Activated T-cell treated with anti-CD3 and anti-CD28 coated beads for 48 hours (primary cell): ENCODE measurements around the gene SGTB.
"Not testable (repeated sequence)": the region's sequence is repeated elsewhere in the genome, so short reads cannot be mapped to it uniquely, and the experiment has no call there.

Source experiments
- DNase-seq: peaks from one replicate; pipeline ENCODE4 v3.0.0-alpha.2; 2020; ENCODE audit warnings: low read depth

Gene SGTB

DNA sequence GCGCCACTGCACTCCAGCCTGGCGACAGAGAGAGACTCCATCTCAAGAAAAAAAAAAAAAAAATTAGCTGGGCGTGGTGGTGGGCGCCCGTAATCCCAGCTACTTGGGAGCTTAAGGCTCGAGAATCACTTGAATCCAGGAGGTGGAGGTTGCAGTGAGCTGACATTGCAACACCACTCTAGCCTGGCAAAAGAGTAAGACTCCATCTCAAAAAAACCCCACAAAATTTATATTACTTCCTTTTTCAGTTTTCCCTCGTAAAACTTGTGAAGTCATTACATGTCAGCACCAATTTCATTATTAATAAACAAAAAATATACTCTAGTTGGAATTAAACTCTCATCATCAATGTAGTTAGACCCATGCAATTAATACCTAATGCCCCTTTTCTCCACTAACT is 53.2 kb downstream of the SGTB start:
- no peak for DNase-seq

DNA sequence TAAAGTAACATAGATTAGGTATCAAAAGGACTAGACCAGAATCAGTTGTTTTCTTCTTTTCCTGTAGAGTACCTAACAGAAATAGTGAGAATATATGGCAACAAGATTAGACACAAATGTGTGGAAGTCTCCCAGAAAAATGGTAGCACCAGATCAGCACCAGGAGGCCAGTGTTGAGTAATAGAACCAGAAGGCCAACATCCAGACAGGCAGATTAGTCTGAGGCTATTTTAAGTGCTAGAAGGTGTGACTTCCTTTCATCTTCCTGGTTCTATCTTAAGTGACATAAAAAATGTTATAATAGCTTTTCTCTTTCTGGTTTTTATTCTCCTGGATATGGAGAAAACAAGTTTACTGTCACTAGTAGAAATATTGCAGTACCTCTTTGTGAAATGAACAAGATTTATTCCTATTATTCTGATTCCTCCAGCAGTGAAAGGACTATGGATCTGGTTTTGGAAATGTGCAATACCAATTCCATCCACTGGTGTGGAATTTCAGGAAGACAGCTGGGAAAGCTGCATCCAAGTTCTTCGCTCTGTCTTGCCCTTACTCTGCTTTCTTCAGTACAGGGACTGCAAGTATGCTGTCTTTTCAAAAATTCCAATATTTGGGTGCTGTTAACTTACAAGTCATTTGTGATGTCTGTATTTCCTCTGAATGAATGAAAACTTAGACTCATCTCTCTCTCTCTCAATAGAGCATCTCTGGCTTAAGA is 57.9 kb downstream of the SGTB start:
- no peak for DNase-seq

DNA sequence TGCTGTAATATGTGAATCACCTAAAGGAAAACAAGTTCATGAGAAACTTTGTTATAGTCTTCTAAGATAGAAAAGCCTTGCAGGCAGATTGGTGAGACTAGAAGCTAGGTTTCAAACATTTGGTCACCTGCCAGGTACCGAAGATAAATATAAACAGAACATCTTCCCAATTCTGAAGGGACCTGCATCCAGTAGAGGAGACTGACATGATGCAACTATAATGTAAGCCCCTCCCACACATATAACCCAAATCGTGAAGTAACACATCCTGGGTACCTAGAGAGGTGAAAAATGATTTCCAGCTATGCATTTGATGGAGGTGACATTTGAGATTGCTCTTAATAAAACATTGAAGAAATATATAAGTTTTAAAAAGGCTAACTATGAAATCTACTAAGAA is 67.2 kb downstream of the SGTB start:
- DNase-seq: no peak

DNA sequence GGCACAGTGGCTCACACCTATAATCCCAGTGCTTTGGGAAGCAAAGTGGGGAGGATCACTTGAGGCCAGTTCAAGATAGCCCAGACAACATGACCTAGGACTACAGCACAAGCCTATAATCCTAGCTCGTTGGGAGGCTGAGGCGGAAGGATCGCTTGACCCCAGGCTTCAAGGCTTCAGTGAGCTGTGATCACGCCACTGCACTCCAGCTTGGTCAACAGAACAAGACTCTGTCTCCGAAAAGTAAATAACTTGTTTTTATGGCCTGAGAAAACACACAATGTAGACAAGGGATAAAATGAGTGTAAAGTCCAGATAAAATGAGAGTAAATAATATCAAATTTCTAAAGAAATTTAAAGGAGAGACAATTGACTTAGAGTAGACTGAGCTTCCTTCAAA is 70.8 kb downstream of the SGTB start:
- DNase-seq: no peak

DNA sequence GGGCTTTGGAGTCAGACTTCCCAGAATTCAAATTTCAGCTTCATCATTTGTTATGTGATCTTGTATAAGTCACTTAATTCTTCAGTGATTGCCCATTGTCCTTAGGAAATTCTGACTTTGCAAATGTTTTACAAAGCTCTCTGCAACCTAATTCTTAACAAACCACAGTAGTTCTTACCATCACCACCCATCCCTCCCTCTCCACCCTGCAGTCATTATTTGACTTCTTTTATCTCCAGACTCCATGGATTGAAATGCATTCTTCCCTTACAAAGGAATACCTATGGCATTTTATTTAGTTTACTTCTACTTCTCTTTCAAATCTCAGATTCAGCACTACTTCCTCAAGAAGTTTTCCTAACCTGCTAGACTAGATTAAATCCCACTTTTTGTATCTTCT is 74.0 kb downstream of the SGTB start:
- DNase-seq: no peak

DNA sequence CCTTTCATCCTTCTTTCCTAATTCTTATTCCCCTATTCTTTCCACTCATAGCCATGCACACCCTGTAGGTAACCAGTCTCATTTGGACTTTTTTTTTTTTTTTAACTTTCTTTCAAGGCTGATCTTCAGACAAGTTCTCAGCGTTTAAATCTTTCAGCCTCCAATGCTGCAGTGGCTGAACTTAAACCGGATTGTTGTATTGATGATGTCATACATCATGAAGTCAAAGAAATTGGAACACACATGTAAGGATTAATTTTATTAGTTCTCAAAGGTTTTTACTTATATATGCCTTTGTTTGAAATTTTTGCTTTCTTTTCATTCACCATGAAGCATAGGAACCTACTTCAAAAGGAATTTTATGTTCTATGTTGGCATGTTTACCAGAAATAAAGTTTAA is 75.0 kb downstream of the SGTB start:
- no peak for DNase-seq

DNA sequence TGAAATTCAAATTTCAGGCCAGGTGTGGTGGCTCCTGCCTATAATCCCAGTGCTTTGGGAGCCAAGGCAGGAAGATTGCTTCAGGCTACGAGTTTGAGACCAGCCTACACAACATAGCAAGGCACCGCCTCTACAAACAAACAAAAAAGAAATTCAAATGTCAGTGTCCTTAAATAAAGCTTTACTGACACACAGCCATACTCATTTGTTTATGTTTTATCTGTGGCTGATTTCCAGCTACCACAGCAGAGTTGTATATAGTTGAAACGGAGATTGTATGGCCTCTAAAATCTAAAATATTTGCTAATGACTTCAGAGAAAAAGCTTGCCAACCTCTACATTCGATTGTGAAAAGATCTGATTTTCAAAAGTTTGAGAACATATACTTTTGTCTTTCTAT is 81.7 kb downstream of the SGTB start:
- DNase-seq: no peak

DNA sequence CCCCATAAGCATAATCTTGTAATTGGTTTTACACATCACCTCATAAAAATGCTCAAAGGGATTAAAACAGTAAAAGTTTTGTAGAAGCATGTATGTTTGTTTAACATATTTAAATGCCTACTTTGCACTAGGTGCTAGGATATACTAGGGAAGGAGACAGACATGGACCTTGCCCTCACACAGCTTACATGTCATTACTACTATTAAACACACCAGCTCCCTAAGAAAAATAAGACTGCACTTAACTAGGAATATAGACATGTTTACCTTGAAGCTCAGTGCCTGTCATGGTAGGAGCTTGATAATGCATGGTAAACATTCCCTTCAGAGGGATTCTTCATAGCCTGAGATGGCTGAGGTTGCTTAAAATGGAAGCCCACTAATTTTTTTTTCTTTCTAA is 90.9 kb downstream of the SGTB start:
- DNase-seq: no peak

DNA sequence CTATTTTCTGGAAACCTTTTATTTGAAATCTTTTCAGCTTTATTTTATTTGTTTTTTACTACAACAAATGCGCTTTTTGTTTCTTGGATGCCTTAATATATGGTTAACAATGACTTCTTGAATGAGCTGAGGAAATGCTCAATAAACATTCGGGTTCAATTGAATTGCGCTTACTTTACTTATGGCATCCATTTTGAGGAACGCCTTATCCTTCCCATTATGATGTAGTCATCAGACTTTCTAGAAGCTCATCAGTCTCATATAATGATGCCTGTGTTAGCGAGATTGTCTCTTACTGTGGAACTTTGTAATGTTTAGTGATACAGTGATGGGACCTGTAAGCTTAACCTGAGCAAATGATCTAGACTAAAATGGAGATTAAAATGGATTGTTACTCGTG is 96.2 kb downstream of the SGTB start:
- no peak for DNase-seq

DNA sequence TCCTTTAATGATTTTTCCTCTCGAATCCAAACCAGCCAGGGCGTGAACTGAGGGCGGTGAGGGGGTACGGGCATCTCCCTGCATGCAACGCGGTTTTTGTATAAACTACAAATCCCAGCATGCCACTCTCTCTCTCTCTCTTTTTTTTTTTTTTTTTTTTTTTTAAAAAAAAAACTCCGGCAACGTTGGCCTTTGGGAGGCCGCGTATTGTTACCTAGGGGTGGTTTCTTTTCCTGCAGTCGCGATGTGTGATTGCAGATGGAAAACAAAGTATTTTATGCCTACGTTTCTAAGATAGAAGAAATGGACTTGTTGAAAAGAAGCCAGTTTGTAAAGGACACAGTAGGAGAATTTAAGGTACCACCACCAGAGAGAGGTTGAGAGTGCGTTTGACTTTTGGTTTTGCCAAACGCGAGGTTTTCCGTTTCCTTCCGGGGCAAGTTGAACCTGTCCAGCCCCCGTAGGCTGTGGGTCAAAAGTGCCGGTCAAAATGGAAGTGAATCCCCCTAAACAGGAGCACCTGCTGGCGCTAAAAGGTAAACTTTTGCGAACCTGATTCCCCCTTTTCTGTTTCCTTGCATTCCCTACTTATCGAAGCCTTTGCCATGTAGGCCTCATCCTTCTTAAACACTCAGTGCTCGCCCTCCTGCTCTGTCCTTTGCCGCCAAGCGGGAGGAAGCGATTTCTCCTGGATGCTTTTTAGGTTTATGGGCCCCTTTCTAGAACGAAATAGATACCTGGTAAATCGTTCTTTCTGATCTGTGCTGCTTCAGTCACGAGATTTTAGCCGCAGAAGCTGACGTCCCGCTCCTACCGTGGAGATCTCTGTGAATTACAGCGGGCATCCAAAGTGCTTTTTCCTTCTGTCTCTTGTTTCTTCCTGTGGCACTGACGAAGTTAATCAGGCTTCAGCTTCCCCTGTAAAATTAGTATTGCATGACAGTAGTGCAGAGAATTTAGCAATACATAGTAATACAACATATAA is 97.0 kb downstream of the SGTB start, which contains the start of the genes SHLD3 and TRAPPC13:
Gene SHLD3, plus strand, starts transcription at position 457 of the 985 bp plus-strand sequence. CDS start 4,561 bp downstream, outside the sequence.
Gene TRAPPC13, plus strand, starts transcription at position 457 of the 985 bp plus-strand sequence. Its CDS starts 34 bp downstream, at position 491.
- peak; percentile 64 for DNase-seq

DNA sequence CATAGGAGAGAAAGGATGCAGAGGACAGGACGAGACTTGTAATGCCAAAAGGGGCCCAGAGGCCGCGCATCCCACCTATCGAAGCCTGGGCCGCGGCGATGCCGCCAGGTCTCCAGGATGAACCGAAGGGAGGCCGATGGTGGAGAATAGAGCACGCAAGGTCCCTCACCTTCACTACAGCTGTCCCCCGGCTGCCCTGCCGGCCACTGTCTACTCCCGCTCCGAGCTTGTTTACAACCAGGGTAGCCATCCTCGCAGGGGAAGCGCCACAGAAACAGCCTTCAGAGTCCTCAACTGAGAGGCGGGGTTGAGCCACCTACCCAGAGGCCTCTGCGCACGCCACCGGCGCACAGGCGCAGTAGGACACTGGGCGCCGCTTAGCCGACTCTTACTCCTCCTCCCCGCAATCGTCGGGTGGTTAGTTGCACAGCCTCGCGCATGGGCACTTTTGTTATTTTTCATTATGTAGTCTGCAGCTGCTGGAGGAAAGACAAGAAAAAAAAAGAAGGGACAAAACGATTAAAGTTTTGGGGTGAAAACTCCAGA is 97.8 kb downstream of the SGTB start, which contains the start of gene TRIM23:
Gene TRIM23, minus strand, starts transcription at position 309 of the 546 bp plus-strand sequence. Its CDS starts 59 bp downstream, at position 250.
- DNase-seq: peak; percentile 84

DNA sequence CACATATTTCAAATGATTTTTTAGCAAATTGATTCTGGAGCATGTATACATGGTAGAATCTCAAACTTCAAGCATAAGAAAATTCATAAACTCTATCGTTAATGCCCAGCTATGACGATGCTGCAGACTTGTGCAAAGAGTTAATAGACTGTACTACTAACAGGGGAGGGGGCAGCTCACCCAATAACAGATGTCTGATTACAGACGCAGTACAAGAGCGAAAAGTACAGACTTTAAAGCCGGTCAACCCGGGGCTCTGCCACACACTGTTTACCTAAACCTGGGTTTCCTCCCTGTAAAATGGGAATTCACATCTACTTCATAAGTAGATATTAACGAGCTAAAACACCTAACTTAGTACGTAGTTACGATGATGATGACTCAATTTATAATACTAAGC is 98.4 kb downstream of the SGTB start:
- no peak for DNase-seq

DNA sequence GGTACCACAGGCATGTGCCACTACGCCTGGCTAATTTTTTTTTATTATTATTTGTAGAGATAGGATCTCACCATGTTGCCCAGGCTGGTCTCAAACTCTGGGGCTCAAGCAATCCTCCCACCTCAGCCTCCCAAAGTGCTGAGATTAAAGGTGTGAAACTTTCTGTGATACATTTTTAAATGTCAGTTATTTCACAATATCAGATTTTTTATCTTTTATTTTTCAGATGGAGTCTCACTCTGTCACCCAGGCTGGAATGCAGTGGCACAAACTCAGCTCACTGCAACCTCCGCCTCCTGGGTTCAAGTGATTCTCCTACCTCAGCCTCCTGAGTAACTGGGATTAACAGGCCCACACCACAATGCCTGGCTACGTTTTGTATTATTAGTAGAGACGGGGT is 99.9 kb downstream of the SGTB start:
- DNase-seq: not testable (repeated sequence)

DNA sequence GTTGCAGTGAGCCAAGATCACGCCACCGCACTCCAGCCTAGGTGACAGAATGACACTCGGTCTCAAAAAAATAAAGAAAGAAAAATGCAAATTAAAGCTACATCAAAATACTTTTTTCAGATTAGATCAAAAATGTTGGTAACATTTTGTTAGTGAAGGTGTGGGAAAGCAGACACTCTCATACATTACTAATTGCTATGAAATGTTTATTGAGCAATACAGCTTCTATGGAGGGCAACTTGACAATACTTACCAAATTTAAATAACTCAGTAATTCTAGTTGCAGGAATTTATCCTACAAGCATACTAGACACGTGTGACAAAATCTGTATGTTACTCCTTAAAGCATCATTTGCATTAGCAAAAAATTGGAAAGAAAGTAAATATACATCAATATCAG is 101.9 kb downstream of the SGTB start:
- DNase-seq: no peak
